Heart right ventricle (tissue), 16 donors: ENCODE data around the gene TMEM132A. TPM values are rescaled to one million over a fixed set of nuclear protein-coding genes. Genes with fewer than 3 reads are reported as not detected.

ENCODE experiments used
- ATAC-seq, 8 donors: fragments of 200-7000 bp; cut with Tn5 transposase; one replicate each; pipeline ENCODE4 v1.9.1; 2020; ENCODE audit warnings: mild to moderate bottlenecking in 8 of 8, moderate library complexity in 8 of 8, moderate number of reproducible peaks in 1 of 8
- DNase-seq, 2 donors: peaks; one replicate each; pipeline ENCODE4 v3.0.0-alpha.2; 2020
- H3K27ac ChIP-seq, 10 donors: fragments of 200-600 bp; sonication (generic) in 2 of 10; one replicate each; pipeline versions ENCODE4 v1.5.0 to v1.8.0; 2020 to 2022; ENCODE audit warnings: mild to moderate bottlenecking in 3 of 10
- H3K27me3 ChIP-seq, 7 donors: fragments of 200-600 bp; one replicate each; pipeline ENCODE4 v1.8.0; 2021 to 2022; ENCODE audit warnings: mild to moderate bottlenecking in 2 of 7
- H3K36me3 ChIP-seq, 9 donors: fragments of 200-600 bp; sonication (generic) in 1 of 9; one replicate each; pipeline versions ENCODE4 v1.5.0 to v1.8.0; 2020 to 2022; ENCODE audit warnings: mild to moderate bottlenecking in 2 of 9
- H3K4me1 ChIP-seq, 9 donors: fragments of 200-600 bp; sonication (generic) in 1 of 9; one replicate each; pipeline versions ENCODE4 v1.5.0 to v1.8.0; 2020 to 2022; ENCODE audit warnings: mild to moderate bottlenecking in 4 of 9
- H3K4me3 ChIP-seq, 10 donors: fragments of 200-600 bp; sonication (generic) in 2 of 10; one replicate each; pipeline versions ENCODE4 v1.5.0 to v1.8.0; 2020 to 2022; ENCODE audit warnings: mild to moderate bottlenecking in 7 of 10, moderate library complexity in 2 of 10
- H3K9me3 ChIP-seq, 11 donors: fragments of 200-600 bp in 10 of 11; sonication (generic) in 2 of 11; one replicate each; pipeline versions ENCODE4 v1.5.0 to v1.8.0; 2013 to 2022; ENCODE audit warnings: mild to moderate bottlenecking in 2 of 11, control low read depth in 1 of 11, moderate library complexity in 1 of 11
- CTCF ChIP-seq, 9 donors: fragments of 200-600 bp; sonication (generic) in 2 of 9; IDR thresholded peaks; one replicate each; pipeline versions ENCODE4 v1.5.0 to v1.8.0; 2021 to 2022; ENCODE audit warnings: antibody characterized with exemption in 9 of 9, mild to moderate bottlenecking in 5 of 9, moderate library complexity in 1 of 9
- WGBS, 2 donors: extraction: QIAGEN DNeasy Blood & Tissue Kit; methylation state at CpG; one replicate each; pipeline ENCODE4 v1.1.7; 2013; ENCODE audit warnings: inconsistent platforms in 1 of 2; 5-methylcytosine and 5-hydroxymethylcytosine counted together
- intact Hi-C, 10 donors: fragments of 100-400 bp; cut with DNase I; formaldehyde crosslinking; loops; one replicate each; pipeline versions ENCODE4 v1.11.1 to v1.14.2; 2022
- polyA plus RNA-seq, 2 donors: library from polyadenylated mRNA; stranded (reverse); fragments of 200-250 nt; gene quantifications; one replicate each; pipeline ENCODE4 v1.2.3, GENCODE V29; 2013
- total RNA-seq, 10 donors: library from RNA; stranded (reverse); fragmentation: NEBNext Ultra II Directional in 3 of 10; extraction: Animal tissue kit (Norgen Biotek cat#: 25700) in 3 of 10; gene quantifications; one replicate each; pipeline versions ENCODE4 v1.2.1 to v1.2.4, GENCODE V29; 2021 to 2023
- donor health status: Arrhythmogenic right ventricular cardiomyopathy.
- donor health status: ischemic (EF 13 %, LVEDD 7.1; RV severe dilation, severe dysfunction).
- donor health status: healthy with polysubstance abuse.
- donor health status: DM: no; HTN: yes; CAD: no.
- donor health status: DM: no; HTN: no; CAD: no.
- donor health status: ischemic (EF 25% LVEDD 6.9; RV normal size, moderate dysfunction).
- donor health status: ischemic (EF 25% LVEDD 5.7; RV mildly dilated, moderate dysfunction).
- donor health status: healthy.
- donor health status: DM: yes; HTN: yes; CAD: no.
- donor health status: Ischemic cardiomyopathy.
- donor health status: ischemic (EF 35%, LVEDD 5.7; RV mildly dilated, moderate dysfunction).
- donor health status: nonischemic (EF 11% LVEDD 7.7; RV severe dilation, severe dysfunction).
- donor health status: DM: yes; HTN: yes; CAD: no.
- donor health status: PGD.
- donor health status: ischemic (EF 29% LVEDD 5.4; RV normal size, mild dysfunction).
- donor health status: nonischemic (EF 23%, LVEDD 6.1; RV moderate dilation, normal function).

The TMEM132A gene
- total and polyA plus RNA-seq, 12 donors: 3.7 to 16.4 (median 7.4) TPM

GRCh38 chr11:60952742-60953170 lies 28.5 kb downstream of the TMEM132A start:
- DNase-seq (no peak), ATAC-seq (peak in 1 of 8 donors; percentile 24)
- peaks cover 0 to 74% (median 29%) of the 10 kb centered on the region in 9 donors for H3K4me1 ChIP-seq

GRCh38 chr11:60953781-60954180 lies 29.5 kb downstream of the TMEM132A start:
- Histone ChIP-seq H3K27me3 (peaks cover 0 to 10% (median 5%) of the 10 kb centered on the region in 7 donors), H3K4me1 (peaks cover 0 to 64% (median 23%) of the 10 kb centered on the region in 9 donors), H3K9me3 (no peaks in the 10 kb centered on the region), H3K4me3 (no peak overlapping the region), H3K27ac (peak overlapping the region in 3 of 10 donors; percentile 92 to 96 (median 93)), H3K36me3 (no peaks in the 10 kb centered on the region)
- no peak for TF ChIP-seq CTCF (IDR thresholded peaks at IDR 0.05)
- ATAC-seq (peak in 1 of 8 donors; percentile 24), DNase-seq (no peak)
- 73 to 76% methylated on average over 6 of the region's 6 CpGs for WGBS, 2 donors
- intact Hi-C loops: loop anchor here in 3 of 10 donors (5.0 kb wide), 2 partner anchors 36 to 46 kb away; partner anchors contain the start of gene PRPF19 (in 1 of the 3)

More at GRCh38 chr11:60952742-60953170, 28.5 kb downstream of the TMEM132A start:
- Histone ChIP-seq H3K27ac (peak overlapping the region; percentile 80 to 96 (median 86)), H3K4me3 (peak overlapping the region in 9 of 10 donors; percentile 42 to 72 (median 57)), H3K27me3 (peaks cover 0 to 10% (median 5%) of the 10 kb centered on the region in 7 donors), H3K9me3 (no peaks in the 10 kb centered on the region), H3K36me3 (no peaks in the 10 kb centered on the region)
- intact Hi-C loops: loop anchor here in 3 of 10 donors (5.0 kb wide), 2 partner anchors 35 to 45 kb away; partner anchors contain the start of gene PRPF19 (in 1 of the 3)
- 24 to 41% methylated on average over 3 of the region's 3 CpGs for WGBS, 2 donors
- no peak for TF ChIP-seq CTCF (IDR thresholded peaks at IDR 0.05)

- H3K27me3 ChIP-seq: peaks cover 0 to 10% (median 6%) of the 10 kb centered on the region in 7 donors
These were observed 30.2 kb downstream of the TMEM132A start for GRCh38 chr11:60954421-60954820.

GRCh38 chr11:60955571-60955970 lies 31.3 kb downstream of the TMEM132A start:
- H3K4me3 ChIP-seq: no peak overlapping the region
- no peaks in the 10 kb centered on the region for H3K36me3 ChIP-seq
- DNase-seq: no peak
- WGBS, 2 donors: 47 to 53% methylated on average over 5 of the region's 5 CpGs
- intact Hi-C loops: no loop called here
- H3K4me1 ChIP-seq: peaks cover 0 to 49% (median 8%) of the 10 kb centered on the region in 9 donors
- peaks cover 0 to 11% (median 6%) of the 10 kb centered on the region in 7 donors for H3K27me3 ChIP-seq
- TF ChIP-seq CTCF (IDR thresholded peaks at IDR 0.05): no peak
- H3K27ac ChIP-seq: no peak overlapping the region
- no peaks in the 10 kb centered on the region for H3K9me3 ChIP-seq
- no peak for ATAC-seq

More at GRCh38 chr11:60954421-60954820, 30.2 kb downstream of the TMEM132A start:
- no peak for DNase-seq
- TF ChIP-seq CTCF (IDR thresholded peaks at IDR 0.05): no peak
- no peak for ATAC-seq
- intact Hi-C loops: loop anchor here in 3 of 10 donors (5.0 kb wide), 2 partner anchors 37 to 47 kb away; partner anchors contain the start of gene PRPF19 (in 1 of the 3)
- 89% methylated on average over 5 of the region's 5 CpGs for WGBS, 2 donors
- H3K36me3 ChIP-seq: no peaks in the 10 kb centered on the region
- H3K27ac ChIP-seq: peak overlapping the region in 2 of 10 donors; percentile 93 to 96
- H3K4me3 ChIP-seq: no peak overlapping the region
- H3K4me1 ChIP-seq: peaks cover 0 to 60% (median 20%) of the 10 kb centered on the region in 9 donors
- H3K9me3 ChIP-seq: no peaks in the 10 kb centered on the region
